Tibial artery (tissue), 4 donors: ENCODE measurements around the gene ASB6.

ENCODE experiments used
- DNase-seq, 2 donors: peaks; one replicate each; pipeline ENCODE4 v3.0.0-alpha.2; 2019
- H3K27ac ChIP-seq, 2 donors: fragments of 200-600 bp; sonication (generic) in 1 of 2; 1 replicate in 1 of 2; 2 replicates in 1 of 2; pipeline ENCODE4 v1.5.1; 2018 to 2019; ENCODE audit warnings: mild to moderate bottlenecking in 1 of 2
- H3K27me3 ChIP-seq, 2 donors: fragments of 200-600 bp; sonication (generic) in 1 of 2; one replicate each; pipeline versions ENCODE4 v1.5.1 to v1.6.0; 2016 to 2019
- H3K36me3 ChIP-seq, 3 donors: fragments of 200-600 bp; sonication (generic) in 2 of 3; one replicate each; pipeline ENCODE4 v1.5.1; 2016 to 2019; ENCODE audit warnings: mild to moderate bottlenecking in 2 of 3
- H3K4me1 ChIP-seq, 4 donors: fragments of 200-600 bp; sonication (generic) in 2 of 4; 1 replicate in 3 of 4; 2 replicates in 1 of 4; pipeline ENCODE4 v1.5.1; 2016 to 2019
- H3K4me3 ChIP-seq, 2 donors: fragments of 200-600 bp; sonication (generic) in 1 of 2; 1 replicate in 1 of 2; 2 replicates in 1 of 2; pipeline ENCODE4 v1.5.1; 2018 to 2019; ENCODE audit warnings: mild to moderate bottlenecking in 2 of 2
- H3K9me3 ChIP-seq, 3 donors: fragments of 200-600 bp; sonication (generic) in 1 of 3; one replicate each; pipeline ENCODE4 v1.5.1; 2016 to 2019
- CTCF ChIP-seq, 2 experiments: fragments of 200-600 bp in 1 of 2; fragments of 450-650 bp in 1 of 2; IDR thresholded peaks; one replicate each; pipeline ENCODE4 v1.5.1; 2017 to 2019; ENCODE audit warnings: antibody characterized with exemption in 2 of 2, mild to moderate bottlenecking in 1 of 2, moderate library complexity in 1 of 2
- intact Hi-C: fragments of 100-400 bp; cut with DNase I; formaldehyde crosslinking; loops from one replicate; pipeline ENCODE4 v1.15.0; 2023; ENCODE audit warnings: low total_unique reads

Gene ASB6

GRCh38 chr9:129669141-129669718, 27.3 kb upstream of the ASB6 start:
- no peak for TF ChIP-seq CTCF (IDR thresholded peaks at IDR 0.05)
- Histone ChIP-seq H3K27ac (peak overlapping the region; percentile 54 to 80), H3K9me3 (no peaks in the 10 kb centered on the region), H3K4me1 (peaks cover 0 to 74% (median 36%) of the 10 kb centered on the region in 4 donors), H3K36me3 (no peaks in the 10 kb centered on the region), H3K27me3 (no peaks in the 10 kb centered on the region), H3K4me3 (no peak overlapping the region)
- intact Hi-C loops = no loop called here
- peak in 1 of 2 donors; percentile 76 for DNase-seq

- no peaks in the 10 kb centered on the region for H3K27me3 ChIP-seq
- H3K36me3 ChIP-seq = no peaks in the 10 kb centered on the region
- intact Hi-C loops = no loop called here
- no peak for TF ChIP-seq CTCF (IDR thresholded peaks at IDR 0.05)
- peak overlapping the region; percentile 59 to 62 for H3K4me3 ChIP-seq
- H3K4me1 ChIP-seq = peaks cover 0 to 69% (median 36%) of the 10 kb centered on the region in 4 donors
- peak in 1 of 2 donors; percentile 73 for DNase-seq
- peak overlapping the region; percentile 68 to 80 for H3K27ac ChIP-seq
- no peaks in the 10 kb centered on the region for H3K9me3 ChIP-seq
Measured at GRCh38 chr9:129667850-129668249, 25.9 kb upstream of the ASB6 start.

GRCh38 chr9:129667378-129667777, 25.4 kb upstream of the ASB6 start:
- DNase-seq = no peak
- Histone ChIP-seq H3K27ac (peak overlapping the region; percentile 68 to 80), H3K9me3 (no peaks in the 10 kb centered on the region), H3K36me3 (no peaks in the 10 kb centered on the region), H3K4me3 (peak overlapping the region; percentile 59 to 62), H3K4me1 (peaks cover 0 to 64% (median 34%) of the 10 kb centered on the region in 4 donors), H3K27me3 (no peaks in the 10 kb centered on the region)
- intact Hi-C loops = no loop called here
- TF ChIP-seq CTCF (IDR thresholded peaks at IDR 0.05) = no peak

GRCh38 chr9:129666575-129666974, 24.6 kb upstream of the ASB6 start:
- DNase-seq = no peak
- Histone ChIP-seq H3K9me3 (no peaks in the 10 kb centered on the region), H3K36me3 (no peaks in the 10 kb centered on the region), H3K4me1 (peaks cover 0 to 56% (median 30%) of the 10 kb centered on the region in 4 donors), H3K27me3 (no peaks in the 10 kb centered on the region), H3K27ac (peak overlapping the region; percentile 68 to 80), H3K4me3 (peak overlapping the region; percentile 59 to 62)
- intact Hi-C loops = no loop called here
- TF ChIP-seq CTCF (IDR thresholded peaks at IDR 0.05) = no peak

GRCh38 chr9:129665814-129666520, 24.0 kb upstream of the ASB6 start:
- H3K9me3 ChIP-seq = no peaks in the 10 kb centered on the region
- peak overlapping the region; percentile 68 to 80 for H3K27ac ChIP-seq
- intact Hi-C loops = no loop called here
- peaks cover 0 to 50% (median 29%) of the 10 kb centered on the region in 4 donors for H3K4me1 ChIP-seq
- no peaks in the 10 kb centered on the region for H3K36me3 ChIP-seq
- no peaks in the 10 kb centered on the region for H3K27me3 ChIP-seq
- DNase-seq = no peak
- TF ChIP-seq CTCF (IDR thresholded peaks at IDR 0.05) = no peak
- H3K4me3 ChIP-seq = peak overlapping the region; percentile 59 to 62
